Gastroesophageal sphincter (tissue), 4 donors: ENCODE measurements around the gene PTPRN2. TPM values are rescaled to one million over a fixed set of nuclear protein-coding genes. Genes with fewer than 3 reads are reported as not detected.

ENCODE experiments used
- ATAC-seq: fragments of 150-250 bp; one replicate; pipeline ENCODE4 v1.9.1; 2016; ENCODE audit warnings: mild to moderate bottlenecking, moderate library complexity
- H3K27ac ChIP-seq, 4 donors: fragments of 200-600 bp; sonication (generic) in 3 of 4; 1 replicate in 3 of 4; 2 replicates in 1 of 4; pipeline ENCODE4 v1.5.1; 2016 to 2019
- H3K27me3 ChIP-seq: fragments of 200-600 bp; sonication (generic); one replicate; pipeline ENCODE4 v1.5.1; 2019
- H3K36me3 ChIP-seq, 2 donors: fragments of 200-600 bp; sonication (generic); one replicate each; pipeline ENCODE4 v1.5.1; 2019; ENCODE audit warnings: control low read depth in 1 of 2
- H3K4me1 ChIP-seq, 3 donors: fragments of 200-600 bp; sonication (generic); 1 replicate in 2 of 3; 2 replicates in 1 of 3; pipeline ENCODE4 v1.5.1; 2016 to 2019; ENCODE audit warnings: control low read depth in 2 of 3
- H3K4me3 ChIP-seq, 2 donors: fragments of 200-600 bp; sonication (generic); one replicate each; pipeline ENCODE4 v1.5.1; 2019; ENCODE audit warnings: mild to moderate bottlenecking in 1 of 2, moderate library complexity in 1 of 2
- H3K9me3 ChIP-seq, 3 donors: fragments of 200-600 bp; sonication (generic); one replicate each; pipeline ENCODE4 v1.5.1; 2017 to 2019; ENCODE audit warnings: control low read depth in 2 of 3
- EP300 ChIP-seq: sonication (generic); formaldehyde crosslinking; IDR thresholded peaks from one replicate; pipeline ENCODE4 v1.6.1; 2017; ENCODE audit warnings: antibody characterized with exemption, mild to moderate bottlenecking
- POLR2A ChIP-seq, 2 donors: fragments of 450-650 bp; IDR thresholded peaks; one replicate each; pipeline ENCODE4 v1.6.1; 2017; ENCODE audit warnings: antibody characterized with exemption in 2 of 2, mild to moderate bottlenecking in 2 of 2, moderate library complexity in 1 of 2
- POLR2AphosphoS5 ChIP-seq: sonication (generic); formaldehyde crosslinking; IDR thresholded peaks from one replicate; pipeline ENCODE4 v1.6.1; 2017; ENCODE audit warnings: antibody characterized with exemption
- WGBS, 2 donors: methylation state at CpG; one replicate each; pipeline ENCODE4 v1.1.5; 2018; ENCODE audit warnings: low coverage in 1 of 2; 5-methylcytosine and 5-hydroxymethylcytosine counted together
- total RNA-seq, 4 donors: library from RNA; depleted of rRNA; stranded (reverse); fragments of >200 nt; gene quantifications; one replicate each; pipeline ENCODE4 v1.1.0, GENCODE V29; 2016
- TF ChIP-seq, protein P1 (sequence below), 4 experiments: fragments of 200-600 bp in 2 of 4; fragments of 450-650 bp in 2 of 4; sonication (generic) in 1 of 4; IDR thresholded peaks; one replicate each; pipeline ENCODE4 v1.5.1; 2017 to 2019; ENCODE audit warnings: antibody characterized with exemption in 4 of 4, mild to moderate bottlenecking in 2 of 4, moderate library complexity in 2 of 4

The PTPRN2 gene
- total RNA-seq, 4 donors from 2014 or later, result 1.7 to 4.7 (median 3.3) TPM

DNA sequence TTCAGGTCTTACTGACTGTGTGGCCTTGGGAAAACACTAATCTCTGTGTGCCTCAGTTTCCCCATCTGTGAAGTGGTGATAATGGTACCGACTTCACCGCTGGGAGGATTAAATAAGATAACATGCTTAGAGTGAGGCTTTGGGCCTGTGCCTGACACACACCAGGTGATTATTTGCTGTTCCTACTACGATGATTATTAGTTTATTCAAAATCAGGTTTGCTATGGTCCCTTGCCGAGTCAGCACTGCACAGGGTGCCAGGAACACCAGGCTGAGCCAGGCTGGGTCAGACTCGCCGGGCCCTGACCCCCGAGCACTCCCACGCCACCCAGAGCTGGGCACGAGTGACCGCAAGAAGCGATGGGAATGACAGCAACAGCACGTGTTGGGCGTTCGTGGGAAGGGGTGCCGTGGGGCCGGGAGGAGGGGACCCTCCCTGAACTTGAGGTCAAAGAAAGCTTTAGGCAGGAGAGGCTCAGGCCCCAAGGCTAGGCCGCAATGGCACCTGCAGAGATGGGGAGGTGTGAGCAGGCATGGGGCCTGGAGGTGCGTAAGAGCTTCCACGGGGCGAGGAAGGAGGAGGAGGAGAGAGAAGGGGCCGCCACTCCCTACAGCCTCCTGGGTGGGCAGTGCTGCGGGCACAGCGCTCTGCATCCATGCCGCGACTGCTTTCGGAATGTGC is 925.4 kb downstream of the PTPRN2 start:
- 60 to 96% methylated on average over 3 to 16 of the region's 26 CpGs for WGBS, 2 donors
- H3K4me3 ChIP-seq, result no peak overlapping the region
- H3K9me3 ChIP-seq, result no peaks in the 10 kb centered on the region
- no peaks in the 10 kb centered on the region for H3K36me3 ChIP-seq
- ATAC-seq, result no peak
- peaks cover 0 to 7% (median 0%) of the 10 kb centered on the region in 3 donors for H3K4me1 ChIP-seq
- TF ChIP-seq POLR2AphosphoS5, result no peak
- H3K27me3 ChIP-seq, result peaks cover 52% of the 10 kb centered on the region
- H3K27ac ChIP-seq, result no peak overlapping the region

DNA sequence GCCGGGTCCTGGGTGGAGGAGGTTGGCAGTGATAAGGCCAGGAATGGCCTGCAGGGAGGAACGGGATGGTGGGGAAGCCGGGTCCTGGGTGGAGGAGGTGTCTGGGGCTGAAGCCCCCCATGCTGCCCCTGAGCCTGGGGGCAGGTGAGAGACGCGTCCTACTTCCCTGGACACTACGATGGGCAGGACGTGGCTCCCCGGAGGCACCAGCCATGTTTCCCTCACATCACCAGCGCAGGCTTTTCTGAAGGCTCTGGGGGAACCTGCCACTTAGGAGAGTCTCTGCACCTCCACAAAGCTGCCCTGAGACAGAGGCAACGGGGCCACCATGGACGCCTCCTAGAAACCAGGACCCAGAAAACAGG is 926.0 kb downstream of the PTPRN2 start:
- ATAC-seq, result no peak
- 69 to 80% methylated on average over 1 to 6 of the region's 11 CpGs for WGBS, 2 donors
- H3K9me3 ChIP-seq, result no peaks in the 10 kb centered on the region
- H3K36me3 ChIP-seq, result no peaks in the 10 kb centered on the region
- TF ChIP-seq, protein P1, sequence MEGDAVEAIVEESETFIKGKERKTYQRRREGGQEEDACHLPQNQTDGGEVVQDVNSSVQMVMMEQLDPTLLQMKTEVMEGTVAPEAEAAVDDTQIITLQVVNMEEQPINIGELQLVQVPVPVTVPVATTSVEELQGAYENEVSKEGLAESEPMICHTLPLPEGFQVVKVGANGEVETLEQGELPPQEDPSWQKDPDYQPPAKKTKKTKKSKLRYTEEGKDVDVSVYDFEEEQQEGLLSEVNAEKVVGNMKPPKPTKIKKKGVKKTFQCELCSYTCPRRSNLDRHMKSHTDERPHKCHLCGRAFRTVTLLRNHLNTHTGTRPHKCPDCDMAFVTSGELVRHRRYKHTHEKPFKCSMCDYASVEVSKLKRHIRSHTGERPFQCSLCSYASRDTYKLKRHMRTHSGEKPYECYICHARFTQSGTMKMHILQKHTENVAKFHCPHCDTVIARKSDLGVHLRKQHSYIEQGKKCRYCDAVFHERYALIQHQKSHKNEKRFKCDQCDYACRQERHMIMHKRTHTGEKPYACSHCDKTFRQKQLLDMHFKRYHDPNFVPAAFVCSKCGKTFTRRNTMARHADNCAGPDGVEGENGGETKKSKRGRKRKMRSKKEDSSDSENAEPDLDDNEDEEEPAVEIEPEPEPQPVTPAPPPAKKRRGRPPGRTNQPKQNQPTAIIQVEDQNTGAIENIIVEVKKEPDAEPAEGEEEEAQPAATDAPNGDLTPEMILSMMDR (IDR thresholded peaks at IDR 0.05), result no peak
- TF ChIP-seq EP300 (no peak), POLR2A (IDR thresholded peaks at IDR 0.05) (no peak), POLR2AphosphoS5 (no peak)
- H3K27me3 ChIP-seq, result peaks cover 52% of the 10 kb centered on the region
- peaks cover 0 to 7% (median 0%) of the 10 kb centered on the region in 3 donors for H3K4me1 ChIP-seq
- no peak overlapping the region for H3K27ac ChIP-seq
- H3K4me3 ChIP-seq, result no peak overlapping the region

DNA sequence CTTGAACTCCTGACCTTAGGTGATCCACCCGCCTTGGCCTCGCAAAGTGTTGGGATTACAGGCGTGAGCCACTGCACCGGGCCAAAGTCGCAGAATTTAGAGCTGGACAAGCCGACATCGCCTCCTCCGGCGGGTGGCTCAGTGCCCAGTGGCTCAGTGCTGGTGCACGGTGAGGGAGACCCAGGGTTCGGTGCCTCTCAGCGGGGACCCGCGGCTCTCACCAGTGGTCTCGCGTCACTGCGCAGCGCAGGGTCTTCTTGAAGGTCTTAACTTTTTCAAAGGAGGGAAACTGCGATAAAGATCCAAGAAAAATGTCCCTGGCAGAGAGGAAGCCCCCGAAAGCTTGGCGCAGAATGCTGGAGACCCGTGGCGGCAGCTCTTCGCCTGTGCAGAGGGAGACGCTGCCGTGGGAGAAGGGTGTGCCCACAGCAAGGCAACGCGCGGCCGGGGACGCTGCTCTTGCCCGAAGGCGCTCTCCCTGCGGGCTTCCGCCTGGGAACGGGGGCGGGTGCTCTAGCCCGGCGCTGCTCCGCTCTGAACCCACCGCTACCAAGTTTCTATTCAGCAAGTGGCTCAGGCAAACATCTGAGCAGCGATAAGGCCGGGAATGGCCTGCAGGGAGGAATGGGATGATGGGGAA is 926.5 kb downstream of the PTPRN2 start:
- peaks cover 52% of the 10 kb centered on the region for H3K27me3 ChIP-seq
- no peak for ATAC-seq
- H3K36me3 ChIP-seq, result no peaks in the 10 kb centered on the region
- 89% methylated on average over 13 of the region's 43 CpGs; no CpG with 5 or more reads in 1 of the 2 donors for WGBS, 2 donors
- H3K9me3 ChIP-seq, result no peaks in the 10 kb centered on the region
- TF ChIP-seq POLR2A (IDR thresholded peaks at IDR 0.05), result no peak
- TF ChIP-seq, protein P1 (IDR thresholded peaks at IDR 0.05), result no peak
- TF ChIP-seq EP300, result no peak
- TF ChIP-seq POLR2AphosphoS5, result no peak
- no peak overlapping the region for H3K4me3 ChIP-seq
- peaks cover 0 to 7% (median 0%) of the 10 kb centered on the region in 3 donors for H3K4me1 ChIP-seq
- no peak overlapping the region for H3K27ac ChIP-seq

DNA sequence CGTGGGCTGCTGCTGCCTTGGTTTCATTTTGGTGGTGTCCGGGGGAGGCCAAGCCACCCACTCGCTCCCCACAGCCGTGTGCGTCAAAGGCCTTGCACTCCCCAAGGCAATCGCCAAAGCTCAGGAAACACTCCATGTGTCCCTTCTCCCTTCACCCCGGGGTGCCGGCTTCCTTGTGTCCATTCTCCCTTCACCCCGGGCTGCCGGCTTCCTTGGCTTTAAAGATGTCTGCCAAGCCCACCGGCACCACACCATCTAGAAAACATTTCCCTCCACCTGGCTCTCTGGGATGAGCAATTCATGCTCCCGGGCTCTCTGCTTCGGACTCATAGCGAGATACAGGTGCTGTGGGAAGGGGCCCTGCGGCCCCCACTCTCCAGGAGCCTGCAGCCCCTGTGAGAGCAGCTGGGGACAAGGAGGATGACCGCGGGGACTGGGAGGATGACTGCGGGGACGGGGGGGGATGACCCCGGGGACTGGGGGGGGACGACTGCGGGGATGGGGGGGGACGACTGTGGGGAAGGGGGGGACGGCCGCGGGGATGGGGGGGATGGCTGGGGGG is 928.7 kb downstream of the PTPRN2 start:
- Histone ChIP-seq H3K36me3 (no peaks in the 10 kb centered on the region), H3K9me3 (no peaks in the 10 kb centered on the region), H3K27me3 (peaks cover 37% of the 10 kb centered on the region), H3K4me1 (peaks cover 0 to 7% (median 0%) of the 10 kb centered on the region in 3 donors), H3K4me3 (no peak overlapping the region), H3K27ac (no peak overlapping the region)
- TF ChIP-seq EP300 (no peak), POLR2A (IDR thresholded peaks at IDR 0.05) (no peak), POLR2AphosphoS5 (no peak)
- TF ChIP-seq, protein P1 (IDR thresholded peaks at IDR 0.05), result no peak
- ATAC-seq, result no peak
- WGBS, 2 donors, result 69 to 76% methylated on average over 5 to 8 of the region's 26 CpGs

DNA sequence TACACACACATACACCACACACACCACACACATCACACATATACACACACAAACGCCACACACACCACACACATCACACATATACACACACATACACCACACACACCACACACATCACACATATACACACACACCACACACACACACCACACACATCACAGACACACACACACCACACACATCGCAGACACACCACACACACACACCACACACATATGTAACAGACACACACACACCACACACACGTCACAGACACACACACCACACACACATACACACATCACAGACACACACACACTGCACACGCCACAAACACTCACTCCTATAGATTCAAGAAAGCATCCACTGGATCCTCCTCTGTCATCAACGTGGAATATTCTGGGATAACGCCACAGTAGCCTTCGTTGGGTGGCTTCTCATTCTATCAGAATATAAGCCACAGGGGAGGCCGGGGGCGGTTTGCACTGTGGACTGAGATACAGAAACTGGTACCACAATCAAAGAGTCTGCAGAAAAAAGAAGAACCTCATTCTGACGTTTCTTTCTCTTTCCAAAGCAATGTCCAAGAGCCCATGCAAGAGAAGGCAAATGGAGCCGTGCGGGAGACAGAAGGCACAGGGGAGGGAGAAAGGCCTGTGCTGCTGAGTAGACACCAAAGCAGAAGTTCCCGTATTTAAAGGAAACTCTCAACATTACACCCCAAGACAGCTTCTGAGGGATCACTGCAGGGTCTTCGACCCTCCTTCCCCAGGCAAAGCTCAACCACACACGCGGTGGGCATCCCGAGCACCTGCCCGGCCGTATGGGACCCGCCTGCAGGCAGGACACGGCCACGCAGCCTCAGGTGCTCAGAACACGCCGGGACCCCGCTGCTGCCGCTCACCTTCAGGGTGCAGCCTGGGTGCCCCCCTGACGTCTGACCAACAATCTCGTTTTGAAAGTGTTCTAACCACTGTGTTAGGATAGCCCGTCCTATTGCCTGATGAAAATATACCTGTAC is 929.6 kb downstream of the PTPRN2 start:
- ATAC-seq, result no peak
- Histone ChIP-seq H3K4me1 (peaks cover 0 to 2% (median 0%) of the 10 kb centered on the region in 3 donors), H3K27me3 (peaks cover 35% of the 10 kb centered on the region), H3K36me3 (no peaks in the 10 kb centered on the region), H3K9me3 (no peaks in the 10 kb centered on the region), H3K4me3 (no peak overlapping the region), H3K27ac (no peak overlapping the region)
- TF ChIP-seq POLR2A (IDR thresholded peaks at IDR 0.05) (no peak), POLR2AphosphoS5 (no peak), EP300 (no peak)
- TF ChIP-seq, protein P1 (IDR thresholded peaks at IDR 0.05), result no peak
- WGBS, 2 donors, result 74 to 75% methylated on average over 9 to 10 of the region's 29 CpGs
